ENCODE data around the gene MMP24.
"Not testable (repeated sequence)": the region's sequence is repeated elsewhere in the genome, so short reads cannot be mapped to it uniquely, and the experiment has no call there.

MMP24 gene

DNA sequence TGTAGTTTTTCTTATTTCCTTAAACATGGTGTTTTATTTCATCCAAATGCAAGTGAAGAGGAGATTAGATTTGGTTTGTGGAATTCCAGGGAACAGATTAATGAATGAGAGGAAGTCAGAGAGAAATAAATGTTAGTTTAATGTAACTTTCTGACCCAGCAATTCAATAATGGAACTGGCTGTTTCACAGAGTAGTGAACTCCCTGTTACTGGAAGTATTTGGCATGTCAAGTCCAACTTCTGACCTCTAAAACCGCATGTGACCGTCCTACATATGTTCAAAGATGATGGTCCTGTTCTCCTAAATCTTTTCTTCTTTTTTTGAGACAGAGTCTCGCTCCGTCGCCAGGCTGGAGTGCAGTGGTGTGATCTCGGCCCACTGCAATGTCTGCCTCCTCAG lies 35.9 kb upstream of the MMP24 start:
- DNase-seq (ENCODE audit: low spot score), result no peak
- in situ Hi-C loops (cut with MboI; ENCODE audit: low sequenced_read_pairs, unreplicated experiment), result no loop called here

DNA sequence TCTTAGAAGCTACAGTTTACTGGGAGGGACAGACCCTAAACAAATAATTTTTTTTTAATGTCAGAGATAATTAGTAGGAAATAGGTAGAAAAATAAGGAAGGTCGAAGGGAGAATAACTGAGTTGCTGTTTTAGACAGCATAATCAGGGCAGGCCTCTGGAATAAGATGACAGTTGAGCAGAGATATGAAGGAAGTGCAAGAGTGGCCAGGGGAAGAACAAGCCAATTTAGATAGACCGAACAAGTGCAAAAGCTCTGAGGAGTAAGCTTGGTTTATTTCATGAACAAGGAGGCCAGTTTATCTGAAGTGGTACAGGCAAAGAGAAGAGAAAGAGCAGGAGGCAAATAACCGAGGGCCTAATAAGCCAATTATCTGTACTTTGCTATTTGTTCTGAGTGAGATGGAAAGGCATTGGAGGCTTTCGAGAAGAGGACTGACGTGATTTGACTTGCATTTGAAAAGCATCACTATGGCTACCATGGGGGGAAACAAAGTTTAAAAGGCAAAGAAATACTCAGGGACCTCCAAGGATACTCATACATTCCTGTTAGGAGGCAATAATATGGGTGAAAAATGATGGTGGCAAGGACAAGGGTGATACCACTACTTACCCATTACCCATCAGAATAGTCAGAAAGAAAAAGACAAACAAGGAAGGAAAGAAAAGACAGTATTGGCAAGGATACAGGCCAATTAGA lies 34.9 kb upstream of the MMP24 start:
- TF ChIP-seq, protein P1, sequence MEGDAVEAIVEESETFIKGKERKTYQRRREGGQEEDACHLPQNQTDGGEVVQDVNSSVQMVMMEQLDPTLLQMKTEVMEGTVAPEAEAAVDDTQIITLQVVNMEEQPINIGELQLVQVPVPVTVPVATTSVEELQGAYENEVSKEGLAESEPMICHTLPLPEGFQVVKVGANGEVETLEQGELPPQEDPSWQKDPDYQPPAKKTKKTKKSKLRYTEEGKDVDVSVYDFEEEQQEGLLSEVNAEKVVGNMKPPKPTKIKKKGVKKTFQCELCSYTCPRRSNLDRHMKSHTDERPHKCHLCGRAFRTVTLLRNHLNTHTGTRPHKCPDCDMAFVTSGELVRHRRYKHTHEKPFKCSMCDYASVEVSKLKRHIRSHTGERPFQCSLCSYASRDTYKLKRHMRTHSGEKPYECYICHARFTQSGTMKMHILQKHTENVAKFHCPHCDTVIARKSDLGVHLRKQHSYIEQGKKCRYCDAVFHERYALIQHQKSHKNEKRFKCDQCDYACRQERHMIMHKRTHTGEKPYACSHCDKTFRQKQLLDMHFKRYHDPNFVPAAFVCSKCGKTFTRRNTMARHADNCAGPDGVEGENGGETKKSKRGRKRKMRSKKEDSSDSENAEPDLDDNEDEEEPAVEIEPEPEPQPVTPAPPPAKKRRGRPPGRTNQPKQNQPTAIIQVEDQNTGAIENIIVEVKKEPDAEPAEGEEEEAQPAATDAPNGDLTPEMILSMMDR (IDR thresholded peaks at IDR 0.05; ENCODE audit: borderline replicate concordance, control extremely low read depth, extremely low read depth, insufficient read depth, missing control alignments), result no peak
- no peak for DNase-seq (ENCODE audit: low spot score)
- in situ Hi-C loops (cut with MboI; ENCODE audit: low sequenced_read_pairs, unreplicated experiment), result no loop called here

More for the DNA sequence above, 35.9 kb upstream of the MMP24 start:
- TF ChIP-seq, protein P1 (IDR thresholded peaks at IDR 0.05; ENCODE audit: borderline replicate concordance, control extremely low read depth, extremely low read depth, insufficient read depth, missing control alignments), result no peak

DNA sequence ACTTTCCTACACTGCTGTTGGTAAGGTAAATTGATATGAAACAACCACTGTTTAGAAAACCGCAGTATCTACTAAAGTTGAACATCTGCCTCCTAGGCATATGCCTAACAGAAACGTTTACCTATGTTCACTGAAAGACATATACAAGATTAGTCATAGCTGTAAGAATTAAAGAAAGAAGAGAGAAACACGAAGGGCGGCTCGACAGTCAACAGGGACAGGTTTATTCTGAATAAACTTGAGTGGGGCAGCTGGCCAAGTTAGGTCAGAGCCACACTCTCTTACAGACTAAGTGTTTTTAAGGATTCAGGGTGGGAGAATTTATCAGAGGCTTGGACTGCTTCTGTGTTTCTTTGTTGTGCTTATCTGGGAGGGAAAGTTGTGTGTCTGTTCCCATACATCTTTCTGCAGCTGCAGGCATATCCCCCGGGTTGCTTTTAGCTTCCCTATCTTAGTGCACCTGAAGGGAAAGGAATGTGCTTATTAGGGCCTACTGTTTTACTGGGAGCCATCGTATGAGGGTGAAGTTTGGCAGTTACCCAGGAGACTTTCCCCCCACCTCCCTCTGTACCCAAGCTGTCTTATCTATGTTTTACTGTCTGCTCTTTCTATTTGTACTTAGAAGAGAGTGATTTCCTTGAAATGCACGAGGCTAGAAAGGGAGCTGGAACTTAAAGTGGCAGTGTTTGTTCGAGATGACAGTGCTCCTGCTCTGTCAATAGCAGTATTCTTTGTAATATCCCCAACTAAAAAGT lies 34.2 kb upstream of the MMP24 start:
- in situ Hi-C loops (cut with MboI; ENCODE audit: low sequenced_read_pairs, unreplicated experiment), result no loop called here
- TF ChIP-seq, protein P1 (IDR thresholded peaks at IDR 0.05; ENCODE audit: borderline replicate concordance, control extremely low read depth, extremely low read depth, insufficient read depth, missing control alignments), result no peak
- no peak for DNase-seq (ENCODE audit: low spot score)

DNA sequence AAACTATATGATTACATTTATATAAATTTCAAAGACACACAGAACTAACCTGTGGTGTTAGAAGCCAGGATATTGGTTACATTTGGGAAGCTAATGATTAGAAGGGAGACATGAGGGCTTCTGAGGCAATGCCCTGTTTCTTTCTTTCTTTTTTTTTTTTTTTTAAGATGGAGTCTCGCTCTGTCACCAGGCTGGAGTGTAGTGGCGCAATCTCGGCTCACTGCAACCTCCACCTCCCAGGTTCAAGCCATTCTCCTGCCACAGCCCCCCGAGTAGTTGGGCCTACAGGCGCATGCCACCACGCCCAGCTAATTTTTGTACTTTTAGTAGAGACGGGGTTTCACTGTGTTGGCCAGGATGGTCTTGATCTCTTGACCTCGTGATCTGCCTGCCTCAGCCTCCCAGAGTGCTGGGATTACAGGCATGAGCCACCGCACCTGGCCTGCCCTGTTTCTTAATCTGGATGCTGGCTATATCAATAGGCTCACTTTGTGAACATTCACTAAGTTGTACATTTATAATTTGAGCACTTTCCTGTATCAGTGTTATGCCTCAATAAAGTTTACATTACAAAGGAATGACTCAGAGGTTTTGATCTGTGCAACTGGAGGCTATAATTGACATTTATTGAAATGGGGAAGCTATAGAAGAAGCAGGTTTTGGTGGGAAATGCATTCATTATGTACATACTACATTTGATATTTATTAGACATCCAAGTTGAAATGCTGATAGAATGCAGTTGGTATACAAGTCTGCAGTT lies 33.3 kb upstream of the MMP24 start:
- DNase-seq (ENCODE audit: low spot score); in situ Hi-C loops (cut with MboI; ENCODE audit: low sequenced_read_pairs, unreplicated experiment): not testable (repeated sequence)

DNA sequence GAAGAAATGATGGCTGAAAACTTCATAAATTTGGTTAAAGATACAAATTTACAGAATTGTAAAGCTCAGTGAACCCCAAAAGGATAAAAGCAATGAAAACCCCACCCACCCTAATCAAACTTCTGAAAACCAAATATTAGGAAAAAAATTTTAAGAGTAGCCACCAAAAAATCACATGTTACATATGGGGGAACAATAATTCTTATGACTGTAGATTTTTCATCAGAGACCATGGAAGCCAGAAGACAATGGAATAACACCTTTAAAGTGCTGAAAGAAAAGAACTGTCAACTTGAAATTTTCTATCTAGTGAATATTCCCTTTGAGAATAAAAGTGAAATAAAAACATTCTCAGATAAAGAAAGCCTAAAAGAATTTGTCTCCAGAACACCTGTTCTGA lies 30.2 kb upstream of the MMP24 start:
- DNase-seq (ENCODE audit: low spot score), result no peak
- in situ Hi-C loops (cut with MboI; ENCODE audit: low sequenced_read_pairs, unreplicated experiment), result no loop called here
- TF ChIP-seq, protein P1 (IDR thresholded peaks at IDR 0.05; ENCODE audit: borderline replicate concordance, control extremely low read depth, extremely low read depth, insufficient read depth, missing control alignments), result no peak

DNA sequence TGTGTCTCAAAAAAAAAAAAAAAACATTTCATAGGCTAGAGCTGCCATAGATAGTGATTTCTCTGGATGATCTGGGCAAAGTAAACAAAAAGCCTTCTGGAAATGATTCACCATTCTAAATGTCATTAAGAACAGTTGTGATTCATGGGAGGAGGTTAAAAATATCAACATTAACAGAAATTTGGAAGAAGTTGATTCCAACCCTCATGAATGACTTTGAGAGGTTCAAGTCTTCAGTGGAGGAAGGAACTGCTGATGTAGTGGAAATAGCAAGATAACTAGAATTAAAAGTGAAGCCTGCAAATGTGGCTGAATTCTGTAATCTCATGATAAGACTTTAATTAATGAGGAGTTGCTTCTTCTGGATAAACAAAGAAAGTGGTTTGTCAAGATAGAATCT lies 26.8 kb upstream of the MMP24 start:
- TF ChIP-seq, protein P1 (IDR thresholded peaks at IDR 0.05; ENCODE audit: borderline replicate concordance, control extremely low read depth, extremely low read depth, insufficient read depth, missing control alignments), result no peak
- in situ Hi-C loops (cut with MboI; ENCODE audit: low sequenced_read_pairs, unreplicated experiment), result loop anchor here (25.0 kb wide), 1 partner anchor 362 kb away; the partner anchor contains the start of gene NCOA6
- DNase-seq (ENCODE audit: low spot score), result no peak
